WI38 (cell line): Measurements from ENCODE around the gene CAPN13.

Experiments used
- H3K4me3 ChIP-seq: 2 replicates; pipeline ENCODE4 v1.5.1; 2011; ENCODE audit warnings: low read depth, mild to moderate bottlenecking, control low read depth, low read length
- TF ChIP-seq, protein P1 (sequence below): IDR thresholded peaks from 2 replicates; pipeline ENCODE4 v1.5.1; 2012; ENCODE audit warnings: low read depth, mild to moderate bottlenecking, control low read depth, low read length

Gene CAPN13

DNA sequence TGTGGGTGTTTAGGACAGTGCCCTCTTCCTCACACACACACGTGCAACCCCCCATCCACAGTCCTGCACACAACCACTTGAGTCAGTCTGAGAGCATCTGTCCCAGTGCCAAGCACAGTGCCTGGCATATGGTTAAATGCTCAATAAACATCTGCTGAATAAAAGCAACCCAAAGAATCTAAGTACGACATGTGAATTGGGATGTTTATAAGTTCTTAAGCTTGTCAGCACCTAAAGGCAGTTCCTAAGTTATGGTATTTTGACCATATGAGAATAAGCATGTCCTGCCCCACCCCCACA is 37.8 kb downstream of the CAPN13 start:
- no peak overlapping the region for H3K4me3 ChIP-seq
- TF ChIP-seq, protein P1, sequence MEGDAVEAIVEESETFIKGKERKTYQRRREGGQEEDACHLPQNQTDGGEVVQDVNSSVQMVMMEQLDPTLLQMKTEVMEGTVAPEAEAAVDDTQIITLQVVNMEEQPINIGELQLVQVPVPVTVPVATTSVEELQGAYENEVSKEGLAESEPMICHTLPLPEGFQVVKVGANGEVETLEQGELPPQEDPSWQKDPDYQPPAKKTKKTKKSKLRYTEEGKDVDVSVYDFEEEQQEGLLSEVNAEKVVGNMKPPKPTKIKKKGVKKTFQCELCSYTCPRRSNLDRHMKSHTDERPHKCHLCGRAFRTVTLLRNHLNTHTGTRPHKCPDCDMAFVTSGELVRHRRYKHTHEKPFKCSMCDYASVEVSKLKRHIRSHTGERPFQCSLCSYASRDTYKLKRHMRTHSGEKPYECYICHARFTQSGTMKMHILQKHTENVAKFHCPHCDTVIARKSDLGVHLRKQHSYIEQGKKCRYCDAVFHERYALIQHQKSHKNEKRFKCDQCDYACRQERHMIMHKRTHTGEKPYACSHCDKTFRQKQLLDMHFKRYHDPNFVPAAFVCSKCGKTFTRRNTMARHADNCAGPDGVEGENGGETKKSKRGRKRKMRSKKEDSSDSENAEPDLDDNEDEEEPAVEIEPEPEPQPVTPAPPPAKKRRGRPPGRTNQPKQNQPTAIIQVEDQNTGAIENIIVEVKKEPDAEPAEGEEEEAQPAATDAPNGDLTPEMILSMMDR: no peak

DNA sequence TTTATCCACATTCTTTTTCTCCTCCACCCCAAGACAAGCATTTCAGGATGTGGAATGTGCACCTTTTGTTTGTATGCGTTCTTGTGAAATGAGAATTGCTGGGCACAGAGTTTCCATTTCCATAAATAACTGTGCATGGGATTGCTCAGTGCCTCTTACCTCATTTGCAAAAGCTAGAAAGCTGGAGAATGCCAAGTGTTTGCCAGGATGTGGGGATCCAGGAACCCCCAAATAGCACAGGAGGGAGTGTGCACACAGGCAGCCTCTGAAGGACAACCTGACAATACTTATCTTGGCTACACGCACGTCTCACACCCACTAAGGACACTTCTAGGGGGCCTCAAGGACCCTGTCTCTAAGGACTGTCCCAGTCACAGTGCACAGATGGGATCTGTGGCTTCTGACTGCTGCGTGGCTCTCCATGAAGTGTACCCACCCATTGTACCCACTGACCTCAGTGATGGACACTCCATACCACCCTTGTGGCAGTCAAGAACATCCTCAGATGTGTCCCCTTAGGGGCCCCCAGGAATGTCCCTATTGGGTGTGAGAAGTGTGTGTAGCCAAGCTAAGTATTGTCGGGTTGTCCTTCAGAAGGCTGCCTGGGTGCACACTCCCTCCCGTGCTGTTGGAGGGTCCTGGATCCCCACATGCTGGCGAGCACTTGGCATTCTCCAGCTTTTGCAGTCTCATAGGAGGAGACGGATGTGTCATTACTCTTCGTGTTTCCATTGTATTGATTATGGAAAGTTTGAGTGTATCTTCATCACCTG is 38.4 kb downstream of the CAPN13 start:
- no peak overlapping the region for H3K4me3 ChIP-seq
- TF ChIP-seq, protein P1: no peak

DNA sequence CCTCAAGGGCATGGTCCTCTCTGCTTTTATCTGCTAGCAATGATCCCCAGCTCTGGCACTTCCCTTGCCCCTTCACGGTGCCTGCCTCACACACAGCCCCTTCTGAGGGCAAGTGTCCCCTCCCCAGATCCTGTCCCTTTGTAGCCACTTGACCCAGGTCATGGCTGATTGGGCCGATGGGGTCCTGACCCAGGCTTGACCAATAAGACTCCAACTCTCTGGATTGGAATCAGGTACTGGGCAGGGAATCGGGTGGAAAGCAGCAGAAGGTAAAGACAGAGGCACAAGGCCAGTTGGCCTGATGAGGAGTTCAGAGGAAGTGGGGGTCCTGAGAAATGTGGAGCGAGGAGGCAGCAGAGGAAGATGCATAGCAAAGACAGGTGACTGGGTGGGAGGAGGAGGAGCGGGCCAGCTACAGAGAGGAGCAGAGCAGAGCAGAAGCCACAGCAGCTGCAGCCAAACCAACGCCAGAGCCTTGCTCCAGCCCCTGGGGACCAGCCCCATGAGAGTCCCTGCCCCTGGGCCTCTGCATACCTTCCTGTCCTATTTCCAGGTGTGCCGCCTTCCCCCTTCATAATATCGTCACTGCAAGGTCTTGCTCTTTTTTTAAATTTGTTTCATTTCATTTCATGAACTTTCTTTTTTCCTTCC is 39.1 kb downstream of the CAPN13 start:
- TF ChIP-seq, protein P1: no peak
- H3K4me3 ChIP-seq: no peak overlapping the region

DNA sequence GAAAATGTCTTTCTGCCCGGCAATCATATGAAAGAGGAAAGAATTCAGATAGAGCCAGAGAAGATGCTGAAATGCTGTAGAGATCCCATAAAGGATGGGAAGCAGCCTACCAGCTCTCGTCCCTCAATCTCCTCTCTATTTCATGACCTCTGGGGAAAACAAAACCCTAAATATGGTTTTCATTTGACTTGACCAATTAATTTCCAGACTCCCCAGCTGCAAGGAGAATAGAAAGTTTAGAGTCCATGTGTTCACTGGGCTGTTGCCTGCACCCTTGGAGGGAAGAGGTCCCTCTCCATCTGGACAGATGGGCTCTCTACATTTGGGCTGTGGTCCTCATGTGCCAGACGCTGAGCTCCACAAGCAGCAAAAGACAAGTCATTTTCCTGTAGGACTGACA is 40.6 kb downstream of the CAPN13 start:
- TF ChIP-seq, protein P1: no peak

DNA sequence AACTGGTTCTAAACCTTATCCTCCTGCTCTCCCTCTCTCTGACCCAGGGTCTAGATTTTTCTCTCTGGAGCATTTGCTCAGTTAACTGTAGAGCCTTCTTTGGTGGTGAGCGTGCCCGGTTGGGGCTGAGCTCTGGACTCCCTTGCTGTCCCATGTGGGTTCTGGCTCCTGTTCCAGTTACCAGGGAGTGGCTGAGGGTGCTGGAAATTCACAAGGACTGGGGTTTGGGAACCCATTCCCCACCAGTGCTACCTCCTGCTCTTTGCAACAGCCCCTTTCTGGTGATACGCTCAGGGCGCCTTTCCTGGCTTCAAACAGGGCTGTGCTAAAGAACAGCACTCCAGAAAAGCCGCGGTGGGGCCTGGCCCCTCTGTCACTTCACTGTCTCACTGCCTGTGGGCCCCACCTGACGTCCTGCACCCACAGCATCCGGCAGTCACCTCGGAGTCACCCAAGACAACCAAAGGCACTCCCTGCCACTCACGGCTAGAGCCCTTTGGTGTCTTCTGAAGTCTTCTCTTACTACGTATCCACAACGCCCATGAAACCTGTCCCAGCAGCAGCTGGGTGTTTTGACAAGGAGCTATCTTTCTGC is 41.3 kb downstream of the CAPN13 start:
- TF ChIP-seq, protein P1: no peak
- no peak overlapping the region for H3K4me3 ChIP-seq

More for the DNA sequence above, 40.6 kb downstream of the CAPN13 start:
- no peak overlapping the region for H3K4me3 ChIP-seq

DNA sequence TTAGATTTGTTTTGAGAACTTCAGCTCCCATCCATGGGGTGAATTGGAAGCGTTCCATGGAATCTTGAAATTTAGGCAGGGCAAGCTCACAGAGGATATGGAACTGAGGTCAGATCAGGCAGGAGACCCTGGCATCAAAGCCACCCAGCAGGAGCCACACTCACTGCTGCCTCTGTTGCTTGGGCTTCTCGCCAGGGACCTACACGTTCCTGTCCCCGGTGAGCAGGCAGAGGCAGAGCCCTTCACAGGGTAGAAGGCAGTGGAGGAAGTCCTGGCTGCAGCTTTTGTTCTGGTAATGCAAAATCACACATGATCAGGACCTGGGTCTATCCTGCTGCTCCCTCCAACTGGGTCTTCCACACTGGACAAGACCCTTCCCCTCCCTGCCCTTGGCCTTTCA is 42.1 kb downstream of the CAPN13 start:
- no peak overlapping the region for H3K4me3 ChIP-seq
- TF ChIP-seq, protein P1: no peak

DNA sequence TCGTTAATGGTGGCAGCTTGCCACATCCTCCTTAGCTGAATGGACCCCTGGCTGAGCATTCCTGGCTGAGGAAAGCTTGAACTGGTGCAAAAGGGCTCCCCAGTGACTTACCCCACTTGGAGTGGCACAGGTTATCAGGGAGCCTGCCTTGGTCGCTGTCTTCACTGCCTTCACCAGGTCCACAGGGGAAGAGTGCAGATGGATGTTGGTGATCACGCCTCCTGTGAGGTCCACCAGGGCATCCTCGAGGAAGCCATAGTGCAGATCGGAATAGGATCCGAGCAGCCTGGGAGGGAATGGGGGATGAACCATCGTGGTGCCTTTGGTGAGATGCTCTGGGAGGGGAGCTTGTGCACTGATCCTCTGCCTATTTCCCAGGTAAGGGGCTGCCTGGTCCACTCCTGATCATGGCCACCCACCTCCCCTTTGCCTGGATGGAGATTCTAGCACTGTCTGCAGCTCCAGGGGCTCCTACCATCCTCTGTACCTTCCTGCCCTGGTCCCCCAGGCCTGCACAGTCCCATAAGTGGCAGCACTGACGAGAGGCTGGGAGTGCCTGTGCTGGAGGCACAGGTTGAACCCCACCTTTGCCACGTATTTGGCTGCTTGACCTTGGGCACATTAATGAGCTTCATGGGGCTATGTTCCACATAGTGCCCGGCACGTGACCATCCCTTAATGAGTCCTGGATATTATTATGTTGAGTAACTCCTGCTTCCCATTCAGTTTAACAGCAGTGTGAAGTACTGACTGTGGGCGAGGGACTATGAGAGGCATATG is 43.0 kb downstream of the CAPN13 start:
- no peak overlapping the region for H3K4me3 ChIP-seq
- TF ChIP-seq, protein P1: no peak
